DMS53 treated with DMSO at 0.1 percent for 48 hours (cell line): Measurements from ENCODE around the gene TLE3.

ENCODE experiments used
- DNase-seq: peaks from one replicate; lab custom pipeline; 2025; ENCODE audit not compliant: unreplicated experiment; lab: John Stamatoyannopoulos, UW

TLE3 gene

DNA sequence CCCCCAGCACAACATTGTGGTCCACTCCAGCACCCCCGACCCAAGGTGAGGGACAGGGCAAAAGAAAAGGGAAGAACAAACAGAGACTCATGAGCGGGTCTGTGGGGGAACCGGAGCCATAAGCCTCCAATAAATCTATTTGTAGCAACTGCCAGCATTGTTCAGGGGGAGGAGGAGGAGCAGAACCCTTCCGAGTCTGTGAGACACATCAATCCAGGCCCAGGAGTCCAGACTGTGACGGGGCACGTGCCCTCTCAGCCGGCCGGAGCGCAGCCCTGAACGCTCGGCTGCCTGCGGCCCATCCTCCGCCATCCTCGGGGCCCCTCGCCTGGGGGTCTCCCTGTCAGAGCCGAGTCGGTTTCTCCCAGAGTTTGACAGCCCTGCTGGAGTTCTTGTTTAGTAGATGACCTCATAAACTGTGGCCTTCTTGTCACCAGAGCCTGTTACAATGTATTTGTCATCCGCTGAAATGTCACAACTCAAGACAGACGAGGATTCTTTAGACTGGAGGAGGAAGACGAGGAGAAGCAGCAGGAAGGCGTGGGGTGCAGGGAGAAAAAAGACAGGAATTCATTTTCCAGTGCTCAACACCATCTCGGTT is 47.9 kb downstream of the TLE3 start:
- DNase-seq, result no peak

- no peak for DNase-seq
Observed at GRCh38 chr15:70048578-70049514, 48.9 kb downstream of the TLE3 start.

DNA sequence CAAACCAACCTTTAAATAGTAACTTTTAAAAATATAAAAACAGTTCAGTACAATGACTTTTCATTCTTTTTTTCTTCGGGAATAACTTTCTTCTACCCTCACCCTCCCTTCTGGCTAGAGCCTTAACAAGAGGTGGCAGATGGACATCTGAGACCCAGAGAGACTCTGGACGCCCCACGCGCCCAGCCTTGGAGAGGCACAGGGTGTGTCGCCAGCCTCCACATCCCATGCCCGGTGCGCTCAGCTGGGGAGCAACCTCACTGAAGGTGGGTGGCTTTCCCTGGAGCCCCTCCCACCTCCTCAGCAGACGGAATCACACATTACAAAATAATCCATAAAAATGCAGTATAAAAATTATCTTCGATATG is 49.5 kb downstream of the TLE3 start:
- no peak for DNase-seq

GRCh38 chr15:70047386-70048197 is 50.1 kb downstream of the TLE3 start:
- no peak for DNase-seq

GRCh38 chr15:70046679-70047369 is 50.9 kb downstream of the TLE3 start:
- DNase-seq, result no peak

DNA sequence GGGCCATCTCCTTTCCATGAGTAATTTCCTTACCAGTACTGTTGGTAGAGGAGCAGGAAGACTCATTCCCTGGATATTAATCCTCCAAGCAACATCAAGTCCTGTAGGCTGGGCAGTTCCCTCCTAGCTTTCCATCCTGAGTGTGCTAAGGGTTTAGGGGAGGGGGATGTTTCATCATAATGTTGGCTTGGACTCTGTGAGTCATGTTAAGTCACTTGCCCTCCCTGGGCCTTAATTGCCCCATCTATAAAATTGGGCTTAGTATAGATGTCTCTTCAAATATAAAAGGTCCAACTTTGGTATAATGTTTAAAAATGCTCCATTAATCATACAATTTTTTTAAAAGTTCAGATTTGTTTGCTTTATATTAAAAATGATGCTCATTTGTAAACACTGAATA is 52.7 kb downstream of the TLE3 start:
- DNase-seq, result no peak

GRCh38 chr15:70044168-70044567 is 53.5 kb downstream of the TLE3 start:
- DNase-seq, result no peak

DNA sequence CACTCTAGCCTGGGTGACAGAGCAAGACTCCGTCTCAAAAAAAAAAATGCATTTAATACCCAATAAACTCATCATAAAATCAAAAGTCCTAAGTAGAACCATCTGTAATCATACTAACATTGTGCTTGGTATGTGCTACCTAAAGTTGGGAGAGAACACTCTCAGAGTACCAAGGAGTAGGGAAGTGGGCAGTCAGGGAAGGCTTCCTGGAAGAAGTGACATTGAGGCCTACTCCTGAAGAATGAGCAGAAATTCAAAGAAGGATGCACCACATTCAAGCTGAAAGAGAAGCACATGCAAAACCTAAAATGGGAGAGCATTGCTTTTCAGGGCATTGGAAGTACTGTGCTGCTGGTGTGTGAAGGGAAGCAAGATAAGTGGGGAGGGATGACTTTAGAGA is 54.1 kb downstream of the TLE3 start:
- no peak for DNase-seq

DNA sequence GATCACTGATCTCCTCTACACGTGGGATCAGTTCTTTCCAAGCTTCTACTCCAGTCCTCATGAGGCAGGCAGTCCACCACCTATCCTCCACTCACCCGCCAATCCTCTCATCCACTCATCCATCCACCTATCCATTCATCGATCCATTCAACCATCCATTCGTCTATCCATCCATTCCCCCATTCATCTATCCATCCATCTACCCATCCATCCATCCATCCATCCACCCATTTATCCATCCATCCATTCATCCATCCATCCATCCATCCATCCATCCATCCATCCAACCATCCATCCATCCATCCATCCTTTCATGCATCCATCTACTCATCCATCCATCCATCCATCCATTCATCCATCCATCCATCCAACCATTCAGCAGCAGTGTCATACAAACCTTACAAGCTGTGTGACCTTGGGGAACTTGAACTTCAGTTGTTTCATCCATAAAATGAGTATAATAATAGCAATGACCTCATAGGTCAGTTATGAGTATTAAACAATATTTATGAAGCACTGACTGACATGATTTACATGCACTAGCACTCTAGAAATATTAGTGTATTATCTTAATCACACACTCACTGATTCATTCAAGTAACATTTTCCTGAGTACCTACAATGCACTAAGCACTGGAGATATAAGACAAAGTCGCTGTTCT is 55.0 kb downstream of the TLE3 start:
- no peak for DNase-seq

DNA sequence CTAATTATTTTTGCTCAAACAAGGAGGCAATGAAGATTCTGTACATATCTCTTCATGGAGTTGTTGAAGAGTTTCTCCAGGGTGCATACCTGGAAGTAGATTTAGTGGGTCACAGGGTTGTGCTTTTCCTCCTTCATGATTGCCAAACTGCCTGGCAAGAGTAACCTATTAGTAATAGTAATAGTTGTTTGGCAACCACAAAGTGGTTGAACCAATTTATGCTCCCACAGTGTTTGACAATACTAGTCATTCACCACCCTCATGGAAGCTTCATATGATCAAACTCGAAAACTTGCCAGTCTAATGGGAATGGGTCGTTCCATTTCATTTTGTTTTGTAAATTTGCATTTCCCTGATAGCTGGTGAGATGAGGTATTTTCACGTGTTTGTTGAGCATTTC is 57.8 kb downstream of the TLE3 start:
- no peak for DNase-seq

DNA sequence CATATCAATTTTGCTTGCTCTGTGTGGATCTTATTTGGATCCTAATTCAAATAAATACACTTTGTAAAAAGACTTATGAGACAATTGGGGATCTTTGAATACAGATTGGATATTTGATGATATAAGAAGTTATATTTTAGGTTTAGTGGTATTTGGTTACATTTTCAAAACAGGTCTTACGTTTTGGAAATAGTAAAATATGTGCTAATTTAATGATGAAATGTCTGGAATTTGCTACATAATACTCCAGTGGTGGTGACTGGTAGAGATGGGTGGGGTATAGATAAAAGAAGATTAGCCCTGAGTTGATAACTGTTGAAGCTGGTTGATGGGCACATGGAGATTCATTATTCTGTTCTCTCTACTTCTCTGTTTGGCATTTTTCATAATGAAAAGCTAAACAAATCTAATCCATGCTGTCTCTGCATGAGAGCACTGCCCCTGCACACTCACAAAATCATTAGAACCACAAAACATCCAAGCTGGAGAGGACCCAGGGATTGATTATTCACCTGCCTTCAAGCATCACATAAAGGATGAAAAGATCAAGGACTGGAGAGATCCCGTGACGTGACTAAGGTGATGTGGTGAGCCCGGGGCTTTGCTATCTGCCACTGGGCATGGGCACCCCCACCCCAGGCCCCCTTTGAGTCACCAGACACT is 58.9 kb downstream of the TLE3 start:
- DNase-seq, result no peak

- no peak for DNase-seq
Observed at GRCh38 chr15:70037292-70037640, 60.5 kb downstream of the TLE3 start.

GRCh38 chr15:70036585-70037291 is 61.0 kb downstream of the TLE3 start:
- peak; percentile 81 for DNase-seq

GRCh38 chr15:70035719-70036077 is 62.0 kb downstream of the TLE3 start:
- no peak for DNase-seq

GRCh38 chr15:70035051-70035718 is 62.5 kb downstream of the TLE3 start:
- DNase-seq, result no peak

DNA sequence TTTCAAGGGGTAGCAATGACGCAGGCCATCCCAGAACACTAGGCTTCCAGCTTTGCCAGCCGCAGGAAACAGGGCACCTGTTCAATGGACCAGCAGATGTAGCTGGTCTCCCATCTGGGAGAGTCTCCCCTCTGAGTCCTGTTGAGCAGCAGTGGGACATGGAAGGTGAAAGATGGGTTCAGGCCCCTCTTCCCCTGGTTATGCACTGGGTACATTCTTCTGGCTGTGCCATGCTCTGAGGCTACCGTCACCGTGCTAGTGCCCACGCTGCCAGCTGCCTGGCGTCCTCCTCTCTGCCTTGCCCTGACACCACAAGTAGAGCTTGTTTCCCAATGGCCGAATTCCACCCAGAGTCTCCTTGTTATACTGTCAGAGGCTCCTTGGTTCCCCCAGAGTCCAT is 63.1 kb downstream of the TLE3 start:
- no peak for DNase-seq

- no peak for DNase-seq
Observed at GRCh38 chr15:70034141-70034540, 63.6 kb downstream of the TLE3 start.

- no peak for DNase-seq
Observed at GRCh38 chr15:70033529-70034140, 64.1 kb downstream of the TLE3 start.

- no peak for DNase-seq
Observed at GRCh38 chr15:70033109-70033508, 64.6 kb downstream of the TLE3 start.
